IMR-90 (cell line): ENCODE data around the gene HPSE. TPM values are rescaled to one million over a fixed set of nuclear protein-coding genes. Genes with fewer than 3 reads are reported as not detected.

ENCODE experiments used
- ATAC-seq: fragments of 200-7000 bp; cut with Tn5 transposase; 2 replicates; pipeline ENCODE4 v1.9.1; 2020; ENCODE audit warnings: low read depth, mild to moderate bottlenecking, moderate library complexity
- BruUV-seq: library from RNA; stranded (reverse); fragments of 400-500 nt; replicated peaks from 2 replicates; lab custom pipeline; 2021; lab: Mats Ljungman, UMichigan
- CTCF ChIA-PET: fragments of 300-600 bp; formaldehyde crosslinking; extraction: SDS; loops from one replicate; lab custom pipeline; 2021; ENCODE audit warnings: antibody characterized with exemption; lab: Yijun Ruan, JAX
- POLR2A ChIA-PET: fragments of 300-600 bp; sonication (Branson Sonifier 250); formaldehyde crosslinking; loops from one replicate; lab custom pipeline; 2022; ENCODE audit warnings: antibody characterized with exemption; ENCODE audit not compliant: unreplicated experiment; lab: Charles Lee
- DNase-seq: peaks from one replicate; pipeline ENCODE4 v3.0.0; 2013
- H2AFZ ChIP-seq: replicated peaks from 2 replicates; pipeline ENCODE3; 2013; ENCODE audit warnings: low read length, mild to moderate bottlenecking; ENCODE audit not compliant: poor library complexity
- H2AK5ac ChIP-seq: 2 replicates; pipeline ENCODE4 v1.6.1; 2013; ENCODE audit warnings: low read depth, low read length, inconsistent platforms
- H2AK9ac ChIP-seq: replicated peaks from 2 replicates; pipeline ENCODE3; 2013; ENCODE audit warnings: mild to moderate bottlenecking, low read depth, low read length, moderate library complexity; ENCODE audit not compliant: poor library complexity
- H2BK120ac ChIP-seq: 2 replicates; pipeline ENCODE4 v1.6.1; 2013; ENCODE audit warnings: low read depth, low read length, inconsistent platforms
- H2BK15ac ChIP-seq: 3 replicates; pipeline ENCODE4 v1.6.1; 2013; ENCODE audit warnings: low read depth, low read length, inconsistent platforms
- H2BK20ac ChIP-seq: 2 replicates; pipeline ENCODE4 v1.6.1; 2013; ENCODE audit warnings: low read depth, mild to moderate bottlenecking, inconsistent platforms, low read length, moderate library complexity
- H2BK5ac ChIP-seq: 2 replicates; pipeline ENCODE4 v1.6.1; 2013; ENCODE audit warnings: mild to moderate bottlenecking, low read depth, low read length, inconsistent platforms; ENCODE audit not compliant: poor library complexity, severe bottlenecking
- H3K14ac ChIP-seq: replicated peaks from 2 replicates; pipeline ENCODE4 v1.6.1; 2013; ENCODE audit warnings: low read depth, low read length, inconsistent platforms
- H3K18ac ChIP-seq: 2 replicates; pipeline ENCODE4 v1.6.1; 2013; ENCODE audit warnings: low read depth, low read length, control low read depth
- H3K23ac ChIP-seq: 2 replicates; pipeline ENCODE4 v1.6.1; 2013; ENCODE audit warnings: low read depth, low read length, inconsistent platforms
- H3K27ac ChIP-seq: 2 replicates; pipeline ENCODE4 v1.5.1; 2013; ENCODE audit warnings: mild to moderate bottlenecking, control low read depth, low read length; ENCODE audit not compliant: insufficient read depth
- H3K27me3 ChIP-seq: 2 replicates; pipeline ENCODE4 v1.6.1; 2013; ENCODE audit warnings: low read length; ENCODE audit not compliant: control insufficient read depth, insufficient read depth
- H3K36me3 ChIP-seq: 2 replicates; pipeline ENCODE4 v1.6.1; 2013; ENCODE audit warnings: low read length, mixed read lengths; ENCODE audit not compliant: control insufficient read depth, insufficient read depth
- H3K4ac ChIP-seq: 2 replicates; pipeline ENCODE4 v1.6.1; 2013; ENCODE audit warnings: low read depth, low read length, inconsistent platforms
- H3K4me1 ChIP-seq: 2 replicates; pipeline ENCODE4 v1.6.1; 2013; ENCODE audit warnings: low read length, mixed read lengths; ENCODE audit not compliant: control insufficient read depth, insufficient read depth
- H3K4me2 ChIP-seq: 2 replicates; pipeline ENCODE4 v1.6.1; 2013; ENCODE audit warnings: low read depth, mild to moderate bottlenecking, control low read depth, low read length, moderate library complexity
- H3K4me3 ChIP-seq: 2 replicates; pipeline ENCODE4 v1.5.1; 2013; ENCODE audit warnings: low read depth, mild to moderate bottlenecking, control low read depth, low read length, moderate library complexity; ENCODE audit not compliant: insufficient read depth
- H3K56ac ChIP-seq: 2 replicates; pipeline ENCODE4 v1.6.1; 2013; ENCODE audit warnings: low read length, inconsistent platforms; ENCODE audit not compliant: insufficient read depth; ENCODE audit errors: extremely low read depth
- H3K79me1 ChIP-seq, 2 experiments: 2 replicates each; pipeline ENCODE4 v1.6.1; 2013; ENCODE audit warnings: low read length in 2 of 2, inconsistent platforms in 1 of 2, low read depth in 1 of 2
- H3K9ac ChIP-seq: 2 replicates; pipeline ENCODE4 v1.6.1; 2013; ENCODE audit warnings: low read depth, low read length, control low read depth
- H3K9me1 ChIP-seq: 2 replicates; pipeline ENCODE4 v1.6.1; 2013; ENCODE audit warnings: low read length, inconsistent platforms; ENCODE audit not compliant: insufficient read depth
- H3K9me3 ChIP-seq: 2 replicates; pipeline ENCODE4 v1.6.1; 2013; ENCODE audit warnings: low read length; ENCODE audit not compliant: control insufficient read depth, insufficient read depth
- H4K20me1 ChIP-seq: 2 replicates; pipeline ENCODE4 v1.6.1; 2013; ENCODE audit warnings: low read length, inconsistent platforms; ENCODE audit not compliant: insufficient read depth
- H4K5ac ChIP-seq: 2 replicates; pipeline ENCODE4 v1.6.1; 2013; ENCODE audit warnings: mild to moderate bottlenecking, low read depth, low read length, control low read depth
- H4K8ac ChIP-seq, 2 experiments: 2 replicates each; pipeline ENCODE4 v1.6.1; 2013; ENCODE audit warnings: low read depth in 2 of 2, low read length in 2 of 2, control low read depth in 1 of 2, inconsistent platforms in 1 of 2
- H4K91ac ChIP-seq: 2 replicates; pipeline ENCODE4 v1.6.1; 2013; ENCODE audit warnings: low read depth, low read length, inconsistent platforms; ENCODE audit not compliant: insufficient read depth
- BHLHE40 ChIP-seq: fragments of 150-350 bp; IDR thresholded peaks from 2 replicates; pipeline ENCODE4 v1.6.1; 2016; ENCODE audit warnings: mild to moderate bottlenecking, low read depth, low read length
- CEBPB ChIP-seq: IDR thresholded peaks from 2 replicates; pipeline ENCODE4 v1.6.1; 2012; ENCODE audit warnings: low read depth, low read length, improper control_type of control experiment
- CHD1 ChIP-seq: IDR thresholded peaks from 2 replicates; pipeline ENCODE4 v1.6.1; 2012; ENCODE audit warnings: low read depth, low read length, improper control_type of control experiment
- FOS ChIP-seq: fragments of 150-350 bp; IDR thresholded peaks from 2 replicates; pipeline ENCODE4 v1.6.1; 2016; ENCODE audit warnings: low read depth, low read length
- MAFK ChIP-seq: IDR thresholded peaks from 2 replicates; pipeline ENCODE4 v1.6.1; 2012; ENCODE audit warnings: low read depth, low read length, improper control_type of control experiment
- MAZ ChIP-seq: IDR thresholded peaks from 2 replicates; pipeline ENCODE4 v1.6.1; 2012; ENCODE audit warnings: low read depth, mild to moderate bottlenecking, low read length, improper control_type of control experiment, moderate library complexity, borderline replicate concordance
- NFE2L2 ChIP-seq: fragments of 150-350 bp; IDR thresholded peaks from 2 replicates; pipeline ENCODE4 v1.6.1; 2016; ENCODE audit warnings: low read depth, mild to moderate bottlenecking, low read length
- POLR2A ChIP-seq: IDR thresholded peaks from 2 replicates; pipeline ENCODE4 v1.6.1; 2012; ENCODE audit warnings: mild to moderate bottlenecking, low read depth, low read length
- RAD21 ChIP-seq: IDR thresholded peaks from 2 replicates; pipeline ENCODE4 v1.6.1; 2012; ENCODE audit warnings: low read length, improper control_type of control experiment
- RCOR1 ChIP-seq: IDR thresholded peaks from 2 replicates; pipeline ENCODE4 v1.6.1; 2012; ENCODE audit warnings: mild to moderate bottlenecking, low read length, improper control_type of control experiment; ENCODE audit not compliant: insufficient replicate concordance
- RFX5 ChIP-seq: IDR thresholded peaks from 2 replicates; pipeline ENCODE4 v1.8.0; 2012; ENCODE audit warnings: low read depth, mild to moderate bottlenecking, low read length, moderate library complexity
- SMC3 ChIP-seq: fragments of 150-350 bp; IDR thresholded peaks from 2 replicates; pipeline ENCODE4 v1.6.1; 2016; ENCODE audit warnings: low read depth, mild to moderate bottlenecking, antibody characterized with exemption, low read length, moderate library complexity
- WGBS, 2 experiments: methylation state at CpG; one replicate each; pipeline versions ENCODE4 v1.1.5 to v1.1.7; 2013; ENCODE audit warnings: missing lambda C conversion rate in 2 of 2; ENCODE audit not compliant: insufficient read length in 1 of 2; ENCODE audit errors: extremely low coverage in 2 of 2; 5-methylcytosine and 5-hydroxymethylcytosine counted together
- dilution Hi-C: fragments of 300-500 bp; cut with HindIII; formaldehyde crosslinking; loops from one replicate; pipeline ENCODE4 v1.14.3; 2018; ENCODE audit warnings: low sequenced_read_pairs; ENCODE audit not compliant: unreplicated experiment
- in situ Hi-C: fragments of 300-500 bp; cut with MboI; formaldehyde crosslinking; loops from 3 replicates; pipeline ENCODE4 v1.14.3; 2019; ENCODE audit warnings: low sequenced_read_pairs, inconsistent platforms, mixed read lengths
- intact Hi-C: fragments of 100-400 bp; cut with micrococcal nuclease; formaldehyde crosslinking; loops from 2 replicates; pipeline ENCODE4 v1.10.0; 2022
- polyA plus RNA-seq, 3 experiments: library from polyadenylated mRNA; depleted of rRNA; stranded (reverse); fragments of >200 nt; gene quantifications; 2 replicates each; pipeline ENCODE4 v1.2.3, GENCODE V29; 2012; ENCODE audit warnings: low replicate concordance in 1 of 3
- total RNA-seq: library from RNA; depleted of rRNA; stranded (reverse); fragments of >200 nt; gene quantifications from 2 replicates; pipeline ENCODE4 v1.2.3, GENCODE V29; 2012
- TF ChIP-seq, protein P1 (sequence below): conservative IDR thresholded peaks from 2 replicates; pipeline ENCODE4 v1.5.1; 2012; ENCODE audit warnings: mild to moderate bottlenecking, low read depth, low read length, improper control_type of control experiment
- TF ChIP-seq, protein P2 (sequence below): fragments of 150-350 bp; IDR thresholded peaks from 2 replicates; pipeline ENCODE4 v1.6.1; 2016; ENCODE audit warnings: low read depth, mild to moderate bottlenecking, low read length, moderate library complexity, borderline replicate concordance
- TF ChIP-seq, protein P3 (sequence below): fragments of 150-350 bp; IDR thresholded peaks from 2 replicates; pipeline ENCODE4 v1.6.1; 2017; ENCODE audit warnings: mild to moderate bottlenecking, antibody characterized with exemption, low read length, low read depth

HPSE gene
- total and polyA plus RNA-seq, 2 of the 4 experiments (the other 2 are of a cell fraction) = under 0.01 to 0.09 TPM

DNA sequence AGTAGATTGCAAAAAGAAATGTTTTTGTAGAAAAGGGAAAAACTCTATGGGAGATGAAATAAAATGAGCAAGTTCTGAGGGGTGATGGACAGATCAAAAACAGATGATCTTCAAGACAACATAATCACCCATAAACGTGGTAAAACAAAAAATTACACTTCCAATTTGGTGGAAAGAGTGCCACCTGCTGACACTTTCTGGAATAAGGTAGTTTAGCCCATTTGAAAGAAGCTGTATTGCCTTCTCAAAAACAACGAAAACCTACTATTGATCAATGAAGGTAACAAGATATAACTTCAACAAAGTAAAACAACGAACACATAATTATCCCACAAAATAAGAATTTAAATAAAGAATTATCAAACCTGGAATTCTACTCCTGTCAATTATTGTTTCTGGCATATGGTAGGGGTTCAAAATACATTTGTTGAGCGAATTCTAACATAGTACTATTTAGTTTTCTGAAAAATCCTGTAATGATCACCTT is 52.6 kb downstream of the HPSE start:
- Histone ChIP-seq H3K79me1 (peaks cover 5 to 16% of the 10 kb centered on the region in 2 experiments; a peak in 3 of 4 replicates), H3K4ac (no peak overlapping the region), H3K27ac (no peak overlapping the region), H2AK5ac (no peak overlapping the region), H3K9ac (no peak overlapping the region), H3K36me3 (0 out of 2 replicates have a peak, but pooled peaks cover 2% of the 10 kb centered on the region), H3K4me2 (no peak overlapping the region), H4K8ac (no peak overlapping the region), H3K23ac (no peak overlapping the region), H3K9me3 (no peaks in the 10 kb centered on the region), H2AFZ (no peak overlapping the region), H3K27me3 (no peaks in the 10 kb centered on the region), H2BK20ac (no peak overlapping the region), H3K14ac (no peak overlapping the region), H3K4me1 (no peaks in the 10 kb centered on the region), H2BK120ac (no peak overlapping the region), H4K20me1 (0 out of 2 replicates have a peak, but pooled peaks cover 3% of the 10 kb centered on the region), H3K18ac (no peak overlapping the region), H4K5ac (no peak overlapping the region), H2BK15ac (no peak overlapping the region), H3K56ac (no peak overlapping the region), H3K9me1 (no peaks in the 10 kb centered on the region; the same call in 1 of the 2 replicates), H4K91ac (no peak overlapping the region), H2AK9ac (no peak overlapping the region), H2BK5ac (no peak overlapping the region), H3K4me3 (no peak overlapping the region)
- DNase-seq (peak; percentile 62), ATAC-seq (no peak)
- no TSS peak for BruUV-seq
- POLR2A ChIA-PET = interaction anchor here (0.6 kb wide), 1 partner anchor 208 kb away, joined by 8 read pairs; no protein-coding TSS in a partner anchor
- dilution Hi-C loops = no loop called here
- TF ChIP-seq, protein P1, sequence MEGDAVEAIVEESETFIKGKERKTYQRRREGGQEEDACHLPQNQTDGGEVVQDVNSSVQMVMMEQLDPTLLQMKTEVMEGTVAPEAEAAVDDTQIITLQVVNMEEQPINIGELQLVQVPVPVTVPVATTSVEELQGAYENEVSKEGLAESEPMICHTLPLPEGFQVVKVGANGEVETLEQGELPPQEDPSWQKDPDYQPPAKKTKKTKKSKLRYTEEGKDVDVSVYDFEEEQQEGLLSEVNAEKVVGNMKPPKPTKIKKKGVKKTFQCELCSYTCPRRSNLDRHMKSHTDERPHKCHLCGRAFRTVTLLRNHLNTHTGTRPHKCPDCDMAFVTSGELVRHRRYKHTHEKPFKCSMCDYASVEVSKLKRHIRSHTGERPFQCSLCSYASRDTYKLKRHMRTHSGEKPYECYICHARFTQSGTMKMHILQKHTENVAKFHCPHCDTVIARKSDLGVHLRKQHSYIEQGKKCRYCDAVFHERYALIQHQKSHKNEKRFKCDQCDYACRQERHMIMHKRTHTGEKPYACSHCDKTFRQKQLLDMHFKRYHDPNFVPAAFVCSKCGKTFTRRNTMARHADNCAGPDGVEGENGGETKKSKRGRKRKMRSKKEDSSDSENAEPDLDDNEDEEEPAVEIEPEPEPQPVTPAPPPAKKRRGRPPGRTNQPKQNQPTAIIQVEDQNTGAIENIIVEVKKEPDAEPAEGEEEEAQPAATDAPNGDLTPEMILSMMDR = peak; percentile 74
- TF ChIP-seq NFE2L2 (no peak), BHLHE40 (no peak), SMC3 (peak; percentile 75), RCOR1 (no peak), MAZ (no peak), MAFK (no peak), POLR2A (no peak), FOS (no peak), RAD21 (peak; percentile 77), CHD1 (no peak), CEBPB (no peak), RFX5 (no peak)
- TF ChIP-seq, protein P2, sequence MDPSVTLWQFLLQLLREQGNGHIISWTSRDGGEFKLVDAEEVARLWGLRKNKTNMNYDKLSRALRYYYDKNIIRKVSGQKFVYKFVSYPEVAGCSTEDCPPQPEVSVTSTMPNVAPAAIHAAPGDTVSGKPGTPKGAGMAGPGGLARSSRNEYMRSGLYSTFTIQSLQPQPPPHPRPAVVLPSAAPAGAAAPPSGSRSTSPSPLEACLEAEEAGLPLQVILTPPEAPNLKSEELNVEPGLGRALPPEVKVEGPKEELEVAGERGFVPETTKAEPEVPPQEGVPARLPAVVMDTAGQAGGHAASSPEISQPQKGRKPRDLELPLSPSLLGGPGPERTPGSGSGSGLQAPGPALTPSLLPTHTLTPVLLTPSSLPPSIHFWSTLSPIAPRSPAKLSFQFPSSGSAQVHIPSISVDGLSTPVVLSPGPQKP = no peak
- TF ChIP-seq, protein P3, sequence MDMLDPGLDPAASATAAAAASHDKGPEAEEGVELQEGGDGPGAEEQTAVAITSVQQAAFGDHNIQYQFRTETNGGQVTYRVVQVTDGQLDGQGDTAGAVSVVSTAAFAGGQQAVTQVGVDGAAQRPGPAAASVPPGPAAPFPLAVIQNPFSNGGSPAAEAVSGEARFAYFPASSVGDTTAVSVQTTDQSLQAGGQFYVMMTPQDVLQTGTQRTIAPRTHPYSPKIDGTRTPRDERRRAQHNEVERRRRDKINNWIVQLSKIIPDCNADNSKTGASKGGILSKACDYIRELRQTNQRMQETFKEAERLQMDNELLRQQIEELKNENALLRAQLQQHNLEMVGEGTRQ = no peak
- intact Hi-C loops = loop anchor here (1.0 to 10.0 kb wide), 4 partner anchors 208 to 820 kb away; no protein-coding TSS in a partner anchor
- CTCF ChIA-PET = interaction anchor here (0.6 to 1.7 kb wide), 4 partner anchors 11 to 383 kb away, joined by 3 to 5 read pairs (median 4); no protein-coding TSS in a partner anchor
- WGBS, 2 experiments = no CpG with 5 or more reads among the region's 4 CpGs
- in situ Hi-C loops = loop anchor here (10.0 kb wide), 2 partner anchors 173 to 207 kb away; partner anchors contain the start of genes HELQ and MRPS18C
